Right lobe of liver (tissue), 4 donors: ENCODE data around the gene NCEH1.

Experiments used
- CTCF ChIP-seq, 4 donors: fragments of 200-600 bp in 3 of 4; fragments of 450-650 bp in 1 of 4; IDR thresholded peaks; one replicate each; pipeline versions ENCODE4 v1.5.1 to v1.8.0; 2016 to 2022; ENCODE audit warnings: antibody characterized with exemption in 4 of 4, mild to moderate bottlenecking in 2 of 4
- POLR2A ChIP-seq: fragments of 450-650 bp; IDR thresholded peaks from one replicate; pipeline ENCODE4 v1.6.1; 2017; ENCODE audit warnings: antibody characterized with exemption, mild to moderate bottlenecking
- donor health status: DM: no; HTN: no; CAD: no.
- donor health status: DM: no; HTN: no; CAD: no.
- donor health status: DM: no; HTN: yes; CAD: no.

GRCh38 chr3:172675441-172676193, 35.2 kb downstream of the NCEH1 start:
- TF ChIP-seq CTCF (IDR thresholded peaks at IDR 0.05), result peak; percentile 69 to 88 (median 84)
- no peak for TF ChIP-seq POLR2A
